Activated gamma-delta T cell (primary cell): ENCODE measurements around the gene KDF1.
"Not testable (repeated sequence)": the region's sequence is repeated elsewhere in the genome, so short reads cannot be mapped to it uniquely, and the experiment has no call there.

Experiments
- DNase-seq: peaks from one replicate; lab custom pipeline; 2025; lab: John Stamatoyannopoulos, UW

The KDF1 gene

GRCh38 chr1:26994020-26994786 lies 33.9 kb upstream of the KDF1 start:
- no peak for DNase-seq

- DNase-seq: peak; percentile 53
These were observed 33.2 kb upstream of the KDF1 start, which contains the start of gene TRNP1 for GRCh38 chr1:26993237-26994019. Gene TRNP1, plus strand, starts transcription at chr1:26993692. Its CDS starts 95 bp downstream, at chr1:26993787.

- DNase-seq: no peak
These were observed 31.2 kb upstream of the KDF1 start for GRCh38 chr1:26991310-26992116.

GRCh38 chr1:26989403-26990109 lies 29.3 kb upstream of the KDF1 start:
- DNase-seq: not testable (repeated sequence)

GRCh38 chr1:26986658-26987057 lies 26.4 kb upstream of the KDF1 start:
- no peak for DNase-seq

GRCh38 chr1:26984291-26984690 lies 24.0 kb upstream of the KDF1 start:
- no peak for DNase-seq

- DNase-seq: no peak
These were observed 23.6 kb upstream of the KDF1 start for GRCh38 chr1:26983863-26984262.

- no peak for DNase-seq
These were observed 21.0 kb upstream of the KDF1 start for GRCh38 chr1:26981146-26981846.

- DNase-seq: no peak
These were observed 18.6 kb upstream of the KDF1 start for GRCh38 chr1:26978901-26979300.

- DNase-seq: no peak
These were observed 16.6 kb upstream of the KDF1 start for GRCh38 chr1:26976621-26977510.

- no peak for DNase-seq
These were observed 12.6 kb upstream of the KDF1 start for GRCh38 chr1:26972821-26973220.

- no peak for DNase-seq
These were observed 12.1 kb upstream of the KDF1 start for GRCh38 chr1:26972390-26972789.

GRCh38 chr1:26971590-26971989 lies 11.3 kb upstream of the KDF1 start:
- DNase-seq: no peak

- no peak for DNase-seq
These were observed 10.5 kb upstream of the KDF1 start for GRCh38 chr1:26970810-26971209.

GRCh38 chr1:26965628-26966027 lies 5.4 kb upstream of the KDF1 start:
- no peak for DNase-seq

- no peak for DNase-seq
These were observed 4.9 kb upstream of the KDF1 start for GRCh38 chr1:26965213-26965612.

- DNase-seq: no peak
These were observed 1.6 kb upstream of the KDF1 start for GRCh38 chr1:26961826-26962225.

- DNase-seq: no peak
These were observed 328 bp upstream of the KDF1 start for GRCh38 chr1:26960625-26960966.

- DNase-seq: no peak
These were observed 998 bp downstream of the KDF1 start for GRCh38 chr1:26959270-26959669.

GRCh38 chr1:26957306-26957705 lies 3.0 kb downstream of the KDF1 start:
- no peak for DNase-seq
